ENCODE measurements around the gene CENPX.

The CENPX gene

GRCh38 chr17:82059272-82060000 is 36.8 kb upstream of the CENPX start:
- no peak for DNase-seq (ENCODE audit: low spot score)
- no peak for TF ChIP-seq CTCF (IDR thresholded peaks at IDR 0.05; ENCODE audit: borderline replicate concordance, control extremely low read depth, extremely low read depth, insufficient read depth, missing control alignments)
- in situ Hi-C loops (cut with MboI; ENCODE audit: low sequenced_read_pairs, unreplicated experiment) = no loop called here

DNA sequence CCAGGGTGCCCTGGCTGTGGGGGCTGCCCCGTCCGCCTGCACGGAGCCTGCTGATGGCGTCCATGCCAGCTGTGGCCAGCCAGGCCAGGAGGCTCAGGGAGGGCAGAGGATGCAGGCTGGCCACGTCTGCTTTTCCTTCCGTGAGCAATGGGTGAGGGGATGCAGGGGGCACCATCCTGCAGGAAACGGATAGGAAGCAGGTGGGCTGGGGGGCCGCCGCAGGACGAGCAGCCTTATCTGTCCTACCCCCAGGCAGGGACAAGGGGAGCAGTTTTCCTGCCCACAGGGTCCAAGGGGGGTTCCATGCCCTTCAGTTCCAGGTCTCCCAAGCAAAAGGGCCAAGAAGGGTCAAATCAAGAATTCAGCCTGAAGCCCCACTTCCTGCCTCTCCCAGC is 36.2 kb upstream of the CENPX start:
- in situ Hi-C loops (cut with MboI; ENCODE audit: low sequenced_read_pairs, unreplicated experiment) = no loop called here

GRCh38 chr17:82058230-82058854 is 35.7 kb upstream of the CENPX start:
- TF ChIP-seq CTCF (IDR thresholded peaks at IDR 0.05; ENCODE audit: borderline replicate concordance, control extremely low read depth, extremely low read depth, insufficient read depth, missing control alignments) = no peak
- in situ Hi-C loops (cut with MboI; ENCODE audit: low sequenced_read_pairs, unreplicated experiment) = no loop called here
- no peak for DNase-seq (ENCODE audit: low spot score)

More for the DNA sequence above, 36.2 kb upstream of the CENPX start:
- TF ChIP-seq CTCF (IDR thresholded peaks at IDR 0.05; ENCODE audit: borderline replicate concordance, control extremely low read depth, extremely low read depth, insufficient read depth, missing control alignments) = no peak
- no peak for DNase-seq (ENCODE audit: low spot score)

DNA sequence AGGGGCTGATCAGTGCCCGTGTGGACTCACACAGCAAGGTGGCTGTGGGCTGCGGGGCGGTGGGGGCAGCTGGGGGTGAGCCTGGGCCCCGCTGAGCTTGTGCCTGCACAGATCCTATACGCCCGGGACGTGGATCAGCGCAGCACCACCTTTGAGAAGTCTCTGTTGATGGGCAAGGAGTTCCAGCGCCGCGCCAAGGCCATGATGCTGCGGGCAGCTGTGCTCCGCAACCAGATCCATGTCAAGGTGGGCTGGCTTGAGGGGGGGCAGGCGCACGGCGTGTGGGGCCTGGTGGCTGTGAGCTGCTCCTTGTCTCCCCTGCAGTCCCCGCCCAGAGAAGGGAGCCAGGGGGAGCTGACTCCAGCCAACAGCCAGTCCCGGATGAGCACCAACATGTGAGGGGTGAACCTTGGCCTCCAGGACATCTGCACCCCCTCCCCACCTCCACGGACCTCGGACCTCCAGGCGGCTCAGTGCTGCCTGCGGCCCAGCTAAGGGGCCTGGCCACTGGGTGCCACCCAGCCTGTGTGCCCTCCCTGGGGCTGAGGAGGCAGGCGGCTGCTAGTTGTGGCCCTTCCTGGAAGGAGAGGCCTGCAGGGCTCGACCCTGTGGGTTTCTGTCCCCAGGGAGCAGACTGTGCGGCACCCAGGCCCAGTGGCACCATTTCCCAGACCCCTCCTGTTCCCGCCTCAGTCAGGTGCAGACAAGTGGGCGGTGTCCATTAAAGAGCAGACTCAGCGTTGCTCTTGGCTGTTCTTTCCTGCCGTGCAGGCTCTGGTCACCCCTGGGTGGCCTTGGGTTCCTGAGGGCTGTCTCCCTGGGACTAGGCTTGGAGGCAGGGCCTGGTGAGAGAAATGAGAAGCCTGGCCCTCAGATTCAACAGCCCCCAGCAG is 34.3 kb upstream of the CENPX start:
- no peak for TF ChIP-seq CTCF (IDR thresholded peaks at IDR 0.05; ENCODE audit: borderline replicate concordance, control extremely low read depth, extremely low read depth, insufficient read depth, missing control alignments)
- no peak for DNase-seq (ENCODE audit: low spot score)
- in situ Hi-C loops (cut with MboI; ENCODE audit: low sequenced_read_pairs, unreplicated experiment) = no loop called here

DNA sequence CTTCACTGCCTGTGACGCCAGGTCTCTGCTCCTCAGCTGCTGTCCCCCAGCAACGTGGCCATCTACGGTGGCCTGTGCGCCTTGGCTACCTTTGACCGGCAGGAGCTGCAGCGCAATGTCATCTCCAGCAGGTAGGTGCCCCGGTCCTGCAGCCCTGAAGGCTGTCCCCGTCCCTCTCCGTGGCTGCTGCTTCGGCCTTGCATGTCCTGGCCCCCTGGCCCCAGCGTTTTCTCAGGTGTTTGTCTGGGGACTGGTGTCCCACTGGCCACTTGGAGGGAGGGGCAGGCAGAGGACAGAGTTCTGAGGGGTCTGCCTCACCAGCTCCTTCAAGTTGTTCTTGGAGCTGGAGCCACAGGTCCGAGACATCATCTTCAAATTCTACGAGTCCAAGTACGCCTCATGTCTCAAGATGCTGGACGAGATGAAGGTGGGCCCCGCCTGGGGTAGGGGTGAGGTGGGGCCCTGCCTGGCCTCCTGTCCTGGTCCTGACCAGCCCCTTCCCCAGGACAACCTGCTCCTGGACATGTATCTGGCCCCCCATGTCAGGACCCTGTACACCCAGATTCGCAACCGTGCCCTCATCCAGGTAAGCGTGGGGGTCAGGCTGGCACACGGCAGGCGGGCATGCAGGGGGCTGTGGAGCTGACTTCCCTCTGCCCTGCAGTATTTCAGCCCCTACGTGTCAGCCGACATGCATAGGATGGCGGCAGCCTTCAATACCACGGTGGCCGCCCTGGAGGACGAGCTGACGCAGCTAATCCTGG is 33.5 kb upstream of the CENPX start:
- no peak for DNase-seq (ENCODE audit: low spot score)
- TF ChIP-seq CTCF (IDR thresholded peaks at IDR 0.05; ENCODE audit: borderline replicate concordance, control extremely low read depth, extremely low read depth, insufficient read depth, missing control alignments) = no peak
- in situ Hi-C loops (cut with MboI; ENCODE audit: low sequenced_read_pairs, unreplicated experiment) = no loop called here

All from GM13976 (cell line).